Measurements from ENCODE around the gene TBX15. TPM values are rescaled to one million over a fixed set of nuclear protein-coding genes. Genes with fewer than 3 reads are reported as not detected.

Gene TBX15
- total and polyA plus RNA-seq, 9 of the 15 experiments (the other 6 are each of a cell fraction or from before 2014, with no cell fraction given): 0.03 to 3.4 (median 2.3) TPM

DNA sequence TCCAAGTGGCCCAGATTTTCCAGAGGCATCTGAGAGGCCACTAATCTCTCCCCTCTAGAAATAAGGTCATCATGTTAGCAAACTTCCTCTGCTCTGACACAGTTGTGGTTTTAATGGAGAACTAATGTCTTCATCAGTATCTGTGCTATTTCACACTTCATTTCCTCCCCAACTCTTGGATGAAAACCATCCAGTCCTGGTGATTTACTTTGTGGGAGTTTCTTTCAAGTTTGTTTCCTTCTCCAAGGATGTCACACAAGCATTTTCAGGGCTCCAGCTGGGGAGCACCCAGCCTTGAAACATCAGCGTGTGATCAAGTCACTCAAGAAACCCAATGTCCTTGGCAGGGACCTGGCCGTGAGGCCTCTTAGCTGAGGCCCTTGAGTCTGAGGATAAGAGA, 38.8 kb downstream of the TBX15 start:
- Histone ChIP-seq H4K20me1 (replicated peaks; ENCODE audit: control insufficient read depth, insufficient read depth, low read length) (no peaks in the 10 kb centered on the region), H3K4me3 (no peak overlapping the region), H3K79me2 (ENCODE audit: control insufficient read depth, insufficient read depth, low read length) (no peaks in the 10 kb centered on the region), H3K36me3 (ENCODE audit: control insufficient read depth, insufficient read depth, low read length) (no peaks in the 10 kb centered on the region), H3K9me1 (ENCODE audit: control insufficient read depth, insufficient read depth, low read length) (no peaks in the 10 kb centered on the region), H3K9me3 (replicated peaks; ENCODE audit: control insufficient read depth, insufficient read depth, low read depth, low read length) (no peaks in the 10 kb centered on the region), H3K4me1 (replicated peaks in 1 of 2; ENCODE audit: control insufficient read depth in 2 of 2, insufficient read depth in 2 of 2, low read length in 2 of 2) (no peaks in the 10 kb centered on the region; a peak in 1 of 5 replicates), H2AFZ (ENCODE audit: low read depth, low read length) (no peak overlapping the region), H3K27me3 (ENCODE audit: control insufficient read depth in 2 of 2, insufficient read depth in 2 of 2, low read length in 2 of 2) (no peaks in the 10 kb centered on the region), H3K9ac (ENCODE audit: insufficient read depth in 1 of 2, low read depth in 2 of 2, low read length in 2 of 2) (no peak overlapping the region), H3K4me2 (ENCODE audit: insufficient read depth, low read length) (no peak overlapping the region), H3K27ac (ENCODE audit: extremely low read depth, low read depth, low read length) (no peak overlapping the region)
- ChIA-PET CTCF (ENCODE audit: low intra/inter-chr PET ratio) (no interaction called here), POLR2A (no interaction called here)
- TF ChIP-seq GABPB1 (CRISPR knock-in tag; IDR thresholded peaks at IDR 0.05) (no peak), CCNT2 (IDR thresholded peaks at IDR 0.05; ENCODE audit: borderline replicate concordance, extremely low read depth, insufficient read length, low read depth, low read length) (no peak), ZNF253 (CRISPR knock-in tag; conservative IDR thresholded peaks at IDR 0.05) (no peak), ZSCAN32 (CRISPR knock-in tag; IDR thresholded peaks at IDR 0.05) (no peak), SIN3B (IDR thresholded peaks at IDR 0.05; ENCODE audit: low read depth) (no peak), GTF2E2 (tag; IDR thresholded peaks at IDR 0.05) (no peak), ZNF347 (CRISPR knock-in tag; IDR thresholded peaks at IDR 0.05; ENCODE audit: low read depth) (no peak), SMARCB1 (IDR thresholded peaks at IDR 0.05; ENCODE audit: insufficient read length, low read depth) (no peak), ASH1L (IDR thresholded peaks at IDR 0.05; ENCODE audit: borderline replicate concordance, low read depth, partially characterized antibody) (no peak), ZNF583 (CRISPR knock-in tag; IDR thresholded peaks at IDR 0.05) (no peak), MED1 (CRISPR knock-in tag; IDR thresholded peaks at IDR 0.05; ENCODE audit: borderline replicate concordance) (no peak), ZNF696 (CRISPR knock-in tag; conservative IDR thresholded peaks at IDR 0.05) (no peak)
- TF ChIP-seq, protein P1, sequence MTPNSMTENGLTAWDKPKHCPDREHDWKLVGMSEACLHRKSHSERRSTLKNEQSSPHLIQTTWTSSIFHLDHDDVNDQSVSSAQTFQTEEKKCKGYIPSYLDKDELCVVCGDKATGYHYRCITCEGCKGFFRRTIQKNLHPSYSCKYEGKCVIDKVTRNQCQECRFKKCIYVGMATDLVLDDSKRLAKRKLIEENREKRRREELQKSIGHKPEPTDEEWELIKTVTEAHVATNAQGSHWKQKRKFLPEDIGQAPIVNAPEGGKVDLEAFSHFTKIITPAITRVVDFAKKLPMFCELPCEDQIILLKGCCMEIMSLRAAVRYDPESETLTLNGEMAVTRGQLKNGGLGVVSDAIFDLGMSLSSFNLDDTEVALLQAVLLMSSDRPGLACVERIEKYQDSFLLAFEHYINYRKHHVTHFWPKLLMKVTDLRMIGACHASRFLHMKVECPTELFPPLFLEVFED (CRISPR knock-in tag; conservative IDR thresholded peaks at IDR 0.05): no peak
- TF ChIP-seq, protein P2, sequence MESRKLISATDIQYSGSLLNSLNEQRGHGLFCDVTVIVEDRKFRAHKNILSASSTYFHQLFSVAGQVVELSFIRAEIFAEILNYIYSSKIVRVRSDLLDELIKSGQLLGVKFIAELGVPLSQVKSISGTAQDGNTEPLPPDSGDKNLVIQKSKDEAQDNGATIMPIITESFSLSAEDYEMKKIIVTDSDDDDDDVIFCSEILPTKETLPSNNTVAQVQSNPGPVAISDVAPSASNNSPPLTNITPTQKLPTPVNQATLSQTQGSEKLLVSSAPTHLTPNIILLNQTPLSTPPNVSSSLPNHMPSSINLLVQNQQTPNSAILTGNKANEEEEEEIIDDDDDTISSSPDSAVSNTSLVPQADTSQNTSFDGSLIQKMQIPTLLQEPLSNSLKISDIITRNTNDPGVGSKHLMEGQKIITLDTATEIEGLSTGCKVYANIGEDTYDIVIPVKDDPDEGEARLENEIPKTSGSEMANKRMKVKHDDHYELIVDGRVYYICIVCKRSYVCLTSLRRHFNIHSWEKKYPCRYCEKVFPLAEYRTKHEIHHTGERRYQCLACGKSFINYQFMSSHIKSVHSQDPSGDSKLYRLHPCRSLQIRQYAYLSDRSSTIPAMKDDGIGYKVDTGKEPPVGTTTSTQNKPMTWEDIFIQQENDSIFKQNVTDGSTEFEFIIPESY (CRISPR knock-in tag; IDR thresholded peaks at IDR 0.05): no peak
- TF ChIP-seq, protein P3, sequence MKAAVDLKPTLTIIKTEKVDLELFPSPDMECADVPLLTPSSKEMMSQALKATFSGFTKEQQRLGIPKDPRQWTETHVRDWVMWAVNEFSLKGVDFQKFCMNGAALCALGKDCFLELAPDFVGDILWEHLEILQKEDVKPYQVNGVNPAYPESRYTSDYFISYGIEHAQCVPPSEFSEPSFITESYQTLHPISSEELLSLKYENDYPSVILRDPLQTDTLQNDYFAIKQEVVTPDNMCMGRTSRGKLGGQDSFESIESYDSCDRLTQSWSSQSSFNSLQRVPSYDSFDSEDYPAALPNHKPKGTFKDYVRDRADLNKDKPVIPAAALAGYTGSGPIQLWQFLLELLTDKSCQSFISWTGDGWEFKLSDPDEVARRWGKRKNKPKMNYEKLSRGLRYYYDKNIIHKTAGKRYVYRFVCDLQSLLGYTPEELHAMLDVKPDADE (conservative IDR thresholded peaks at IDR 0.05; ENCODE audit: control insufficient read depth, low read depth, low read length): no peak
- TF ChIP-seq, protein P4, sequence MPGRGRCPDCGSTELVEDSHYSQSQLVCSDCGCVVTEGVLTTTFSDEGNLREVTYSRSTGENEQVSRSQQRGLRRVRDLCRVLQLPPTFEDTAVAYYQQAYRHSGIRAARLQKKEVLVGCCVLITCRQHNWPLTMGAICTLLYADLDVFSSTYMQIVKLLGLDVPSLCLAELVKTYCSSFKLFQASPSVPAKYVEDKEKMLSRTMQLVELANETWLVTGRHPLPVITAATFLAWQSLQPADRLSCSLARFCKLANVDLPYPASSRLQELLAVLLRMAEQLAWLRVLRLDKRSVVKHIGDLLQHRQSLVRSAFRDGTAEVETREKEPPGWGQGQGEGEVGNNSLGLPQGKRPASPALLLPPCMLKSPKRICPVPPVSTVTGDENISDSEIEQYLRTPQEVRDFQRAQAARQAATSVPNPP (IDR thresholded peaks at IDR 0.05; ENCODE audit: borderline replicate concordance, insufficient read depth, insufficient read length): no peak
- TF ChIP-seq, protein P5, sequence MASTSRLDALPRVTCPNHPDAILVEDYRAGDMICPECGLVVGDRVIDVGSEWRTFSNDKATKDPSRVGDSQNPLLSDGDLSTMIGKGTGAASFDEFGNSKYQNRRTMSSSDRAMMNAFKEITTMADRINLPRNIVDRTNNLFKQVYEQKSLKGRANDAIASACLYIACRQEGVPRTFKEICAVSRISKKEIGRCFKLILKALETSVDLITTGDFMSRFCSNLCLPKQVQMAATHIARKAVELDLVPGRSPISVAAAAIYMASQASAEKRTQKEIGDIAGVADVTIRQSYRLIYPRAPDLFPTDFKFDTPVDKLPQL (IDR thresholded peaks at IDR 0.05; ENCODE audit: extremely low read depth, insufficient read length): no peak
- no peak for DNase-seq (ENCODE audit: extremely low read depth in 1 of 4, low spot score in 3 of 4)
- intact Hi-C loops (cut with micrococcal nuclease) (loop anchor here (5.0 kb wide), 1 partner anchor 48 kb away; no protein-coding TSS in a partner anchor), in situ Hi-C loops (cut with MboI) (no loop called here)
- ATAC-seq: no peak
- 19% methylated on average over 2 of the region's 2 CpGs for WGBS (ENCODE audit: insufficient coverage, low coverage, missing lambda C conversion rate)
- no TSS peak for BruUV-seq (replicated peaks)
- no peak for FAIRE-seq
